Caco-2 (cell line): Measurements from ENCODE around the gene HK3. TPM values are rescaled to one million over a fixed set of nuclear protein-coding genes. Genes with fewer than 3 reads are reported as not detected.

Source experiments
- BruUV-seq: library from RNA; stranded (reverse); fragments of 400-500 nt; replicated peaks from 2 replicates; lab custom pipeline; 2021; lab: Mats Ljungman, UMichigan
- CTCF ChIA-PET: fragments of 300-600 bp; sonication (Branson Sonifier 250); formaldehyde crosslinking; loops from one replicate; lab custom pipeline; 2022; ENCODE audit warnings: antibody characterized with exemption; lab: Charles Lee
- POLR2A ChIA-PET: fragments of 300-600 bp; sonication (Branson Sonifier 250); formaldehyde crosslinking; loops from one replicate; lab custom pipeline; 2022; ENCODE audit warnings: antibody characterized with exemption; lab: Charles Lee
- DNase-seq, 2 experiments: peaks; one replicate each; pipeline versions ENCODE4 v3.0.0 to v3.0.0-alpha.2; 2020 to 2022
- H3K27me3 ChIP-seq: replicated peaks from 2 replicates; pipeline ENCODE4 v1.6.0; 2011; ENCODE audit warnings: low read length; ENCODE audit not compliant: control insufficient read depth, insufficient read depth
- H3K36me3 ChIP-seq: 2 replicates; pipeline ENCODE4 v1.5.1; 2011; ENCODE audit warnings: low read length; ENCODE audit not compliant: control insufficient read depth, insufficient read depth
- H3K4me1 ChIP-seq: fragments of 250-450 bp; sonication (Bioruptor Pico); 2 replicates; pipeline ENCODE4 v1.5.1; 2020; ENCODE audit warnings: mild to moderate bottlenecking
- H3K4me3 ChIP-seq: 2 replicates; pipeline ENCODE4 v1.5.1; 2011; ENCODE audit warnings: low read depth, mild to moderate bottlenecking, control low read depth, low read length
- H3K9me3 ChIP-seq: fragments of 250-450 bp; sonication (Bioruptor Pico); 2 replicates; pipeline ENCODE4 v1.5.1; 2020; ENCODE audit warnings: mild to moderate bottlenecking, moderate library complexity
- H3K27ac Mint-ChIP-seq: one replicate; pipeline ENCODE4 v1.8.0; 2022; ENCODE audit warnings: mixed read lengths; ENCODE audit not compliant: unreplicated experiment
- H3K27me3 Mint-ChIP-seq: one replicate; pipeline ENCODE4 v1.8.0; 2022; ENCODE audit warnings: mixed read lengths; ENCODE audit not compliant: insufficient read depth, unreplicated experiment
- H3K36me3 Mint-ChIP-seq: one replicate; pipeline ENCODE4 v1.8.0; 2022; ENCODE audit warnings: mild to moderate bottlenecking, mixed read lengths; ENCODE audit not compliant: insufficient read depth, unreplicated experiment
- H3K4me1 Mint-ChIP-seq: one replicate; pipeline ENCODE4 v1.8.0; 2022; ENCODE audit warnings: low read depth, mixed read lengths; ENCODE audit not compliant: unreplicated experiment
- H3K4me3 Mint-ChIP-seq: one replicate; pipeline ENCODE4 v1.8.0; 2022; ENCODE audit warnings: mild to moderate bottlenecking, moderate library complexity, mixed read lengths; ENCODE audit not compliant: unreplicated experiment
- H3K9me3 Mint-ChIP-seq: one replicate; pipeline ENCODE4 v1.8.0; 2022; ENCODE audit warnings: mixed read lengths; ENCODE audit not compliant: unreplicated experiment
- CTCF ChIP-seq, 2 experiments: fragments of 200-600 bp in 1 of 2; IDR thresholded peaks; 1 replicate in 1 of 2; 2 replicates in 1 of 2; pipeline versions ENCODE4 v1.5.1 to v1.8.0; 2011 to 2022; ENCODE audit warnings: antibody characterized with exemption in 1 of 2, control low read depth in 1 of 2, inconsistent platforms in 1 of 2, low read depth in 1 of 2, low read length in 1 of 2, mild to moderate bottlenecking in 1 of 2, moderate library complexity in 1 of 2; ENCODE audit not compliant: insufficient read depth in 1 of 2, severe bottlenecking in 1 of 2, unreplicated experiment in 1 of 2
- intact Hi-C: fragments of 100-400 bp; cut with micrococcal nuclease; formaldehyde crosslinking; loops from one replicate; pipeline ENCODE4 v1.10.0; 2022; ENCODE audit not compliant: unreplicated experiment
- total RNA-seq: library from RNA; stranded (reverse); gene quantifications from 2 replicates; pipeline ENCODE4 v1.2.3, GENCODE V29; 2022

The HK3 gene
- total RNA-seq, 1 experiment from 2014 or later: 0.29 TPM

DNA sequence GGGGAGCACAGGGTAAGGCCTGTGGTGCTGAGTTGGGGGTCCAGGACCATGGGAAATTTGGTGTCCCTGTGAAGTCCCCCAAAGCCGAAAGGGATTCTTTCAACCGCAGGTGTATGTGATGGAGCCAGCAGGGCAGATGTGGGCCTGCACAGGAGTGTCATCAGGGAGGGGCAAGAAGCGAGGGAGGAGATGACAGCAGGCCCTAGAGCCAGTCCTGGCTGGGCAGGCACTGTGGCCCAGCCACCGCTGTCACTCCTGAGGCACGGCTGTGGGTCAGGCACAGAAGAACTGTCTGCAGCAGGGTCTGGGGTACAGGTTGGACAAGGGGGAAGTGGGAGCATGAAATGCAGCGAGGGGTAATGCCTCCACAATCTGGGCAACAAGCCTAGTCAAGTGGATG lies 4.8 kb downstream of the HK3 start:
- no peaks in the 10 kb centered on the region for H3K4me1 Mint-ChIP-seq
- ChIA-PET POLR2A (no interaction called here), CTCF (no interaction called here)
- Histone ChIP-seq H3K27me3 (no peaks in the 10 kb centered on the region), H3K4me3 (no peak overlapping the region), H3K36me3 (no peaks in the 10 kb centered on the region), H3K4me1 (no peaks in the 10 kb centered on the region), H3K9me3 (no peaks in the 10 kb centered on the region)
- peaks cover 6% of the 10 kb centered on the region for H3K36me3 Mint-ChIP-seq
- H3K27ac Mint-ChIP-seq: no peak overlapping the region
- no peaks in the 10 kb centered on the region for H3K27me3 Mint-ChIP-seq
- H3K4me3 Mint-ChIP-seq: no peak overlapping the region
- no peak for TF ChIP-seq CTCF (IDR thresholded peaks at IDR 0.05; ENCODE audit: insufficient read depth in 1 of 2, low read depth in 1 of 2, low read length in 1 of 2, severe bottlenecking in 1 of 2, unreplicated experiment in 1 of 2)
- DNase-seq: no peak
- intact Hi-C loops: no loop called here
- no TSS peak for BruUV-seq
- H3K9me3 Mint-ChIP-seq: no peaks in the 10 kb centered on the region

DNA sequence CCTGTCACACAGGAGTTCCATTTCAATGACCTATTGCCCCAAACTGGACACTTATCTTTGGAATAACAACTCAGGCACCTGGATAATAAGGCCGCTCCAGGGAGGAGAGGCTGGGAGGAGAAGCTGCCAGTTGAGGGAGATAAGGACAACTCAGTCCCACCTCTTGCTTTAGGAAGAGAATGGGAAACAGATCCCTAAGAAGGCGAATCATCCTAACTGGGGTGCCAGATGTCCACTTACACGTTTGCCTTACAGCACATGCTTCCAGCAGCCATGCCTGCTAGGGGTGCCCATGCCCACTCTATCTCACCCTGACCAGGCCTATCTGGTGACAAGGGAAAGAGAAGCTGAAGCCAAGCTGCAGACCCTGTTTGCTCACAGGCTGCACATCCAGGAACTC lies 6.5 kb downstream of the HK3 start:
- POLR2A ChIA-PET: no interaction called here
- H3K9me3 ChIP-seq: no peaks in the 10 kb centered on the region
- CTCF ChIA-PET: no interaction called here
- no peaks in the 10 kb centered on the region for H3K4me1 ChIP-seq
- Mint-ChIP-seq H3K4me3 (no peak overlapping the region), H3K4me1 (no peaks in the 10 kb centered on the region), H3K9me3 (no peaks in the 10 kb centered on the region), H3K27me3 (no peaks in the 10 kb centered on the region), H3K27ac (no peak overlapping the region), H3K36me3 (no peaks in the 10 kb centered on the region)
- no peaks in the 10 kb centered on the region for H3K36me3 ChIP-seq
- H3K4me3 ChIP-seq: no peak overlapping the region
- BruUV-seq: no TSS peak
- intact Hi-C loops: no loop called here
- H3K27me3 ChIP-seq: no peaks in the 10 kb centered on the region
- no peak for TF ChIP-seq CTCF (IDR thresholded peaks at IDR 0.05; ENCODE audit: insufficient read depth in 1 of 2, low read depth in 1 of 2, low read length in 1 of 2, severe bottlenecking in 1 of 2, unreplicated experiment in 1 of 2)
- DNase-seq: no peak

DNA sequence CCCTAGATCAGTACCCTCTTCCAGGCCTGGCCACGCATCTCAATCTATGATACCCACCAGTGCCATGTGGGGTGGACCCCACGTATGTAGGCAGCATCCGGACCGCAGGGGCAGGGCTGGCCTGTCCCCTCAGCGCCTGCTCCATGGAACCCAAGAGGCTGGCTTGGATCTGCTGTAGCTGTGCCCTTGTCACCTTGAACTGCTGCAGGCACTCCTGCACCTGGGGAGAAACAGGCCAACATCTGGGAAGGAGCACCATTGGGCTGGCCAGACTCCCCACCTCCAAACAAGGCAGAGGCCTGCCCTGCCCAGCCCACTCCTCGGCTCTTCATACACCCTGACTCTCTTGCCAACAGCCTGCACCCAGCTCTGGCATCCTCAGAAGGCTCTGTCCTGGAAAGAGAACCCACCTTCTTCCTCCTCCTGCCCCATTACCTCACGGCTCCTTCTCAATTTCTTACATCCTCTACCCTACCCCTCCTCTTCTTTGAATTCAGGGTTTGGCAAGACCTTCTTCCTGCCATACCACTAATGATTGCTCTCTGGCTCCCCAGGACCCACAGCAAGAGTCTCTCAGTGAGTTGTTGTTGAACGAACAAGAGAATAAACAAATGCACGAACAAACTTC lies 7.7 kb downstream of the HK3 start:
- no peak for DNase-seq
- no peak for TF ChIP-seq CTCF (IDR thresholded peaks at IDR 0.05; ENCODE audit: insufficient read depth in 1 of 2, low read depth in 1 of 2, low read length in 1 of 2, severe bottlenecking in 1 of 2, unreplicated experiment in 1 of 2)
- Mint-ChIP-seq H3K4me1 (no peaks in the 10 kb centered on the region), H3K9me3 (no peaks in the 10 kb centered on the region), H3K4me3 (no peak overlapping the region), H3K27ac (no peak overlapping the region), H3K36me3 (no peaks in the 10 kb centered on the region), H3K27me3 (no peaks in the 10 kb centered on the region)
- BruUV-seq: no TSS peak
- H3K4me1 ChIP-seq: no peaks in the 10 kb centered on the region
- H3K4me3 ChIP-seq: no peak overlapping the region
- ChIA-PET CTCF (no interaction called here), POLR2A (interaction anchor here (0.5 kb wide), 1 partner anchor 361 kb away, joined by 4 read pairs; no protein-coding TSS in a partner anchor)
- intact Hi-C loops: no loop called here
- no peaks in the 10 kb centered on the region for H3K27me3 ChIP-seq
- H3K9me3 ChIP-seq: no peaks in the 10 kb centered on the region
- H3K36me3 ChIP-seq: no peaks in the 10 kb centered on the region
